Measurements from ENCODE around the gene TTLL10.

DNA sequence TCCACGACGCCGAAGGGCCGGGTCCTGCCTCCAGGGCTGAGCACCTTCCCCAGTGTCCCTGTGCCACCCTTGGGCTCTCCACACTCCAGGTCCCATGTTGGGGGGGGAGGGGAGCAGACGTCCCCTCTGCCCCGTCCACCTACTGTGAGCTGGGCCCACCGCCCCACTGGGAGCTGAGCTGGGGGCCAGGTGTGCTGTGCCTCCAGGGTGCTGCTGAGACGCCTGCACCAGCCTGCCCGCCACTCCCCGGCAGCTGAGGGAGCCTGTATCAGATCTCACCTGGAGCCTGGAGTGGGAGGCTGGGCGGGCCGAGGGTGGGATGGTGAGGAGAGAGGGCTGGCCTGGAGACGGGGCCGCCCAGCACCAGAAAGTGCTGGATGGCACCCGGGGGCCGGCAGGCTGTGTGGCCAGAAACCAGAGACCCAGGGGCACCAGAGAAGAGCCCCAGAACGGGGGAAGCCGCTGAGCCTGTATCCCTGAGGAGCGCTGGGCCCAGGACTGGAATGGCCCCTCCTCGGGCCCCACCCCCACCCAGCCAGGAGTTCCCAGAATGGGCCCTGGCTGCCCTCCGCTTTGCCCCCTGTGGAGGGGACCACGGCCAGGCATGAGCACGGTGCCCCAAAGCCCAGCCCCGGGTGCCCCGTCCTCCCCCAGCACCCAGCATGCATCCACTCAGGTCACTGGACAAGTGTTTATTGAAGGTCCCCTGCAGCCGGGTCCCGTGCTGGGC is 29.3 kb downstream of the TTLL10 start:
- TF ChIP-seq, protein P1, sequence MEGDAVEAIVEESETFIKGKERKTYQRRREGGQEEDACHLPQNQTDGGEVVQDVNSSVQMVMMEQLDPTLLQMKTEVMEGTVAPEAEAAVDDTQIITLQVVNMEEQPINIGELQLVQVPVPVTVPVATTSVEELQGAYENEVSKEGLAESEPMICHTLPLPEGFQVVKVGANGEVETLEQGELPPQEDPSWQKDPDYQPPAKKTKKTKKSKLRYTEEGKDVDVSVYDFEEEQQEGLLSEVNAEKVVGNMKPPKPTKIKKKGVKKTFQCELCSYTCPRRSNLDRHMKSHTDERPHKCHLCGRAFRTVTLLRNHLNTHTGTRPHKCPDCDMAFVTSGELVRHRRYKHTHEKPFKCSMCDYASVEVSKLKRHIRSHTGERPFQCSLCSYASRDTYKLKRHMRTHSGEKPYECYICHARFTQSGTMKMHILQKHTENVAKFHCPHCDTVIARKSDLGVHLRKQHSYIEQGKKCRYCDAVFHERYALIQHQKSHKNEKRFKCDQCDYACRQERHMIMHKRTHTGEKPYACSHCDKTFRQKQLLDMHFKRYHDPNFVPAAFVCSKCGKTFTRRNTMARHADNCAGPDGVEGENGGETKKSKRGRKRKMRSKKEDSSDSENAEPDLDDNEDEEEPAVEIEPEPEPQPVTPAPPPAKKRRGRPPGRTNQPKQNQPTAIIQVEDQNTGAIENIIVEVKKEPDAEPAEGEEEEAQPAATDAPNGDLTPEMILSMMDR (IDR thresholded peaks at IDR 0.05; ENCODE audit: low read depth, low read length): no peak
- TF ChIP-seq, protein P2, sequence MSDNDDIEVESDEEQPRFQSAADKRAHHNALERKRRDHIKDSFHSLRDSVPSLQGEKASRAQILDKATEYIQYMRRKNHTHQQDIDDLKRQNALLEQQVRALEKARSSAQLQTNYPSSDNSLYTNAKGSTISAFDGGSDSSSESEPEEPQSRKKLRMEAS (IDR thresholded peaks at IDR 0.05; ENCODE audit: low read depth, low read length): no peak
- no peak for TF ChIP-seq POLR2A (IDR thresholded peaks at IDR 0.05; ENCODE audit: extremely low read depth, insufficient read length)
- TF ChIP-seq MYC (IDR thresholded peaks at IDR 0.05; ENCODE audit: low read depth, low read length): no peak
